ENCODE results near the gene NBR1. TPM values are rescaled to one million over a fixed set of nuclear protein-coding genes. Genes with fewer than 3 reads are reported as not detected.

The NBR1 gene
- polyA plus RNA-seq, 1 experiment: 107 TPM

DNA sequence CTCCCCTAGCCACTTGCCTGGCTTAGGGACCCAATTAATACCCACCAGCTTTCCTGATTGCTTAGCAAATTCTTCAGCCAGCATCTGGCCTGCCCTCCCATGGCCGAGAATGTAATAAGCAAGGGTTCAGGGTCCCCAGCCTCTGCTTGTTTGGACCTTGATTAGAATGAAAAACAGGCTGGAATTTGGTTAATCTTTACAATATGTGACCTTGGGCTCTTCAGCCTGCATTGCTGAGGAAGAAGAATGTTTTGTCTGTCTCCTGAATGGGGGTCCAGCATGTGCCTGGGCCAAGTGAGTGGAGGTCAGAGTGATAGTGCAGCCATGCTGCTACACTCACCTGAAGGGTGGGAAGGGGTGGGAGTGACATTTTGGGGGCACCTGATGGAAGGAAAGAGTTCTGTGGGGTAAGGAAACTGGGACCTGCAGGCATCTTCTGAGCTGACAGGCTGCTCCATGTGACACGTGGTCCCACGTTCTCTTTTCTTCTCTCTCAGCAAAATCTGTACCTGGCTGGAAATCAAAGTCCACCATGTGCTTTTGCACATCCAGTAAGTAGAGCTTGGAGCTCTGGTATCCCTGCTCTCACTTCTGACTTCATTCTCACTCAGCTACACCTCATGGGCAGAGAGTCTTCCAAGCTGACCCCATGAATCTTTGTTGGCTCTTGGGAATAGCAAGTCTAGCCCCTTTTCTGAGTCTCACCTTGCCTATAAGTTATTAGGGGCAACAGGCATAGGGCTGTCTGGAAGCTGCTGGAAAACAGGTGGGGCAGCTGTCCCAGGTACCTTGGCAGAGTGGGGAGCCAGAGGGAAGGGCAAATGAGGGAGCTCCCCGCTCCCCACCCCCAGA lies 46.0 kb downstream of the NBR1 start:
- TF ChIP-seq CTCF (IDR thresholded peaks at IDR 0.05; ENCODE audit: low read depth, low read length): no peak
- POLR2A ChIA-PET: no interaction called here
- Histone ChIP-seq H3K9me3 (ENCODE audit: control insufficient read depth, insufficient read depth, low read length) (no peaks in the 10 kb centered on the region), H3K27me3 (ENCODE audit: control insufficient read depth, insufficient read depth, low read length) (no peaks in the 10 kb centered on the region), H3K27ac (ENCODE audit: low read depth, low read length) (no peak overlapping the region), H3K4me3 (ENCODE audit: low read depth, low read length) (no peak overlapping the region)
- CTCF ChIA-PET: no interaction called here
- DNase-seq (ENCODE audit: low read depth, low spot score): no peak

DNA sequence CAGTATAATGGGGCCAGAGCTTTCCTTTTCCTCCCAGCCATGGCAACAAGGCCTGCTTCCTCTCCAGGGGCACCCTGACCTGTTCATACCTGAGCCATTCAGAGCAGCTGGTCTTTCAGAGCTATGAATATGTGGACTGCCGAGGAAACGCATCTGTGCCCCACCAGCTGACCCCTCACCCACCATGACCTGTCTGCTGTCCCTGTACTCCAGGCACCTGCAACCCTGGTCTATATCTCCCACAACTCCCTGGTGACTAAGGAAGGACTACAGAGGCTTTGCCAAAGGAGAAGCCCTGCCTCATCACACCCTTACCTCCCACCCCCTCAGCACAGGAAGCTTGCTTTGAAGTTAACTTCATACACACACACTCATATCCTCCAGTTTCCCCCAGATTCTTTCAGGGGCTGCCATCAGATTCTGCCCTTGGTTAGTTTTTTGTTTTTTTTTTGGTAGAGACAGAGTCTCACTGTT lies 46.6 kb downstream of the NBR1 start:
- POLR2A ChIA-PET: interaction anchor here (1.1 kb wide), 1 partner anchor 98 kb away, joined by 4 read pairs; no protein-coding TSS in a partner anchor
- H3K4me3 ChIP-seq (ENCODE audit: low read depth, low read length): no peak overlapping the region
- no peak for TF ChIP-seq CTCF (IDR thresholded peaks at IDR 0.05; ENCODE audit: low read depth, low read length)
- CTCF ChIA-PET: no interaction called here
- H3K27ac ChIP-seq (ENCODE audit: low read depth, low read length): no peak overlapping the region
- no peak for DNase-seq (ENCODE audit: low read depth, low spot score)
- no peaks in the 10 kb centered on the region for H3K27me3 ChIP-seq (ENCODE audit: control insufficient read depth, insufficient read depth, low read length)
- no peaks in the 10 kb centered on the region for H3K9me3 ChIP-seq (ENCODE audit: control insufficient read depth, insufficient read depth, low read length)

- Histone ChIP-seq H3K27me3 (ENCODE audit: control insufficient read depth, insufficient read depth, low read length) (no peaks in the 10 kb centered on the region), H3K4me3 (ENCODE audit: low read depth, low read length) (no peak overlapping the region), H3K9me3 (ENCODE audit: control insufficient read depth, insufficient read depth, low read length) (no peaks in the 10 kb centered on the region), H3K27ac (ENCODE audit: low read depth, low read length) (no peak overlapping the region)
- TF ChIP-seq CTCF (IDR thresholded peaks at IDR 0.05; ENCODE audit: low read depth, low read length): no peak
- POLR2A ChIA-PET: interaction anchor here (0.7 to 1.5 kb wide), 3 partner anchors 87 to 97 kb away, joined by 3 to 10 read pairs (median 3); no protein-coding TSS in a partner anchor
- no peak for DNase-seq (ENCODE audit: low read depth, low spot score)
- CTCF ChIA-PET: interaction anchor here (1.1 kb wide), 1 partner anchor 177 kb away, joined by 3 read pairs; no protein-coding TSS in a partner anchor
Measured at GRCh38 chr17:43219001-43219400, 48.0 kb downstream of the NBR1 start.

DNA sequence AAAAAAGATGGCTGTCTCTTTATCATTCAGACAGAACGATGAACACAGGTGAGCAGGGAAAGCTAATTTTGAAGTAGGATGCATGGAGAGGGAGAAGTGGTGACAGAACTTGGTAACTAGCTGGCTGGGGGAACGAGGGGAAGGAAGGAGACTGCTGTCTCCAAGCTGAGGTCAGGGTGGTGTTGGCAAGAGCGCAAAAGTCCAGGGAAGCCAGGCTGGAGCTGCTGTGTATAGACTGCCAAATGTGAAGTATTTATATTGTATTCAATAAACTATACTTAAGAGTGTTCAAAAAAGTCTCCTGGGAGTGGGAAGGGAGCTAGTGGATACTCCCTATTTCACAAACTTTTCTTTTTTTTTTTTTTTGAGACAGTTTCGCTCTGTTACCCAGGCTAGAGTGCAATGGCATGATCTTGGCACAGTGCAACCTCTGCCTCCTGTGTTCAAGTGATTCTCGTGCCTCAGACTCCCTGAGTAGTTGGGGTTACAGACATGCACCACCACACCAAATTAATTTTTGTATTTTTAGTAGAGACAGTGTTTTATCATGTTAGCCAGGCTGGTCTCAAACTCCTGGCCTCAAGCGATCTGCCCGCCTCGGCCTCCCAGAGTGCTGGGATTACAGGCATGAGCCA lies 48.8 kb downstream of the NBR1 start:
- no peak overlapping the region for H3K4me3 ChIP-seq (ENCODE audit: low read depth, low read length)
- no peak for TF ChIP-seq CTCF (IDR thresholded peaks at IDR 0.05; ENCODE audit: low read depth, low read length)
- H3K27ac ChIP-seq (ENCODE audit: low read depth, low read length): no peak overlapping the region
- ChIA-PET CTCF (interaction anchor here (1.1 kb wide), 1 partner anchor 177 kb away, joined by 3 read pairs; no protein-coding TSS in a partner anchor), POLR2A (interaction anchor here (0.7 to 1.5 kb wide), 2 partner anchors 20 to 96 kb away, joined by 3 to 10 read pairs; no protein-coding TSS in a partner anchor)
- H3K9me3 ChIP-seq (ENCODE audit: control insufficient read depth, insufficient read depth, low read length): no peaks in the 10 kb centered on the region
- DNase-seq (ENCODE audit: low read depth, low spot score): no peak
- H3K27me3 ChIP-seq (ENCODE audit: control insufficient read depth, insufficient read depth, low read length): no peaks in the 10 kb centered on the region

Measured in AG04450 (cell line).